Right lobe of liver (tissue), 6 donors: ENCODE data around the gene CUTC. TPM values are rescaled to one million over a fixed set of nuclear protein-coding genes. Genes with fewer than 3 reads are reported as not detected.

Experiments used
- ATAC-seq, 4 donors: fragments of 200-7000 bp; cut with Tn5 transposase; one replicate each; pipeline ENCODE4 v1.9.1; 2020; ENCODE audit warnings: mild to moderate bottlenecking in 4 of 4, moderate library complexity in 4 of 4
- DNase-seq, 3 donors: peaks; one replicate each; pipeline ENCODE4 v3.0.0-alpha.2; 2020
- H3K27ac ChIP-seq, 3 donors: fragments of 200-600 bp; one replicate each; pipeline ENCODE4 v1.8.0; 2022
- H3K27me3 ChIP-seq, 2 donors: fragments of 200-600 bp; one replicate each; pipeline ENCODE4 v1.8.0; 2022
- H3K36me3 ChIP-seq, 4 donors: fragments of 200-600 bp; sonication (generic) in 1 of 4; one replicate each; pipeline versions ENCODE4 v1.5.1 to v1.8.0; 2017 to 2022; ENCODE audit warnings: control low read depth in 1 of 4
- H3K4me1 ChIP-seq, 4 donors: fragments of 200-600 bp; sonication (generic) in 1 of 4; one replicate each; pipeline versions ENCODE4 v1.5.1 to v1.8.0; 2017 to 2022; ENCODE audit warnings: control low read depth in 1 of 4
- H3K4me3 ChIP-seq, 3 donors: fragments of 200-600 bp; one replicate each; pipeline ENCODE4 v1.8.0; 2022
- H3K9me3 ChIP-seq, 4 donors: fragments of 200-600 bp; sonication (generic) in 1 of 4; one replicate each; pipeline versions ENCODE4 v1.5.1 to v1.8.0; 2017 to 2022; ENCODE audit warnings: control low read depth in 1 of 4
- CTCF ChIP-seq, 4 donors: fragments of 200-600 bp in 3 of 4; fragments of 450-650 bp in 1 of 4; IDR thresholded peaks; one replicate each; pipeline versions ENCODE4 v1.5.1 to v1.8.0; 2016 to 2022; ENCODE audit warnings: antibody characterized with exemption in 4 of 4, mild to moderate bottlenecking in 2 of 4
- POLR2A ChIP-seq: fragments of 450-650 bp; IDR thresholded peaks from one replicate; pipeline ENCODE4 v1.6.1; 2017; ENCODE audit warnings: antibody characterized with exemption, mild to moderate bottlenecking
- WGBS: methylation state at CpG from one replicate; pipeline ENCODE4 v1.1.6; 2018; ENCODE audit warnings: low coverage, low lambda C conversion rate; ENCODE audit not compliant: insufficient coverage; ENCODE audit errors: missing lambda C conversion rate; 5-methylcytosine and 5-hydroxymethylcytosine counted together
- intact Hi-C, 2 donors: fragments of 100-400 bp; cut with DNase I; formaldehyde crosslinking; loops; one replicate each; pipeline versions ENCODE4 v1.11.2 to v1.14.1; 2022
- total RNA-seq, 6 experiments: library from RNA; depleted of rRNA in 2 of 6; stranded (reverse); fragments of >200 nt in 2 of 6; fragmentation: NEBNext Ultra II Directional in 3 of 6; extraction: Animal tissue kit (Norgen Biotek cat#: 25700) in 3 of 6; gene quantifications; one replicate each; pipeline versions ENCODE4 v1.1.0 to v1.2.4, GENCODE V29; 2016 to 2023
- donor health status: DM: no; HTN: yes; CAD: no.
- donor health status: DM: no; HTN: no; CAD: no.
- donor health status: DM: no; HTN: no; CAD: no.
- donor health status: DM: no; HTN: yes; CAD: no.
- donor health status: DM: no; HTN: yes; CAD: no.

The CUTC gene
- total RNA-seq, 6 experiments from 2014 or later, result 10.2 to 22.8 (median 15.8) TPM

- H3K36me3 ChIP-seq, result no peaks in the 10 kb centered on the region
- no peak for DNase-seq
- no peaks in the 10 kb centered on the region for H3K27me3 ChIP-seq
- no peaks in the 10 kb centered on the region for H3K9me3 ChIP-seq
- 62% methylated on average over 7 of the region's 8 CpGs for WGBS
- no peak for ATAC-seq
- intact Hi-C loops, result no loop called here
- TF ChIP-seq POLR2A (no peak), CTCF (IDR thresholded peaks at IDR 0.05) (no peak)
- H3K4me3 ChIP-seq, result no peak overlapping the region
- H3K27ac ChIP-seq, result no peak overlapping the region
- peaks cover 0 to 16% (median 7%) of the 10 kb centered on the region in 4 donors for H3K4me1 ChIP-seq
Measured at GRCh38 chr10:99766302-99766681, 34.3 kb downstream of the CUTC start.

GRCh38 chr10:99767901-99768300 is 35.9 kb downstream of the CUTC start:
- intact Hi-C loops, result no loop called here
- TF ChIP-seq POLR2A (no peak), CTCF (IDR thresholded peaks at IDR 0.05) (no peak)
- ATAC-seq, result no peak
- H3K36me3 ChIP-seq, result no peaks in the 10 kb centered on the region
- no peaks in the 10 kb centered on the region for H3K9me3 ChIP-seq
- DNase-seq, result no peak
- H3K4me1 ChIP-seq, result peaks cover 0 to 17% (median 7%) of the 10 kb centered on the region in 4 donors
- no peak overlapping the region for H3K4me3 ChIP-seq
- H3K27ac ChIP-seq, result no peak overlapping the region
- H3K27me3 ChIP-seq, result no peaks in the 10 kb centered on the region
- 57% methylated on average over 5 of the region's 5 CpGs for WGBS

- Histone ChIP-seq H3K36me3 (no peaks in the 10 kb centered on the region), H3K4me1 (peaks cover 0 to 17% (median 7%) of the 10 kb centered on the region in 4 donors), H3K27ac (no peak overlapping the region), H3K27me3 (no peaks in the 10 kb centered on the region), H3K9me3 (no peaks in the 10 kb centered on the region), H3K4me3 (no peak overlapping the region)
- TF ChIP-seq POLR2A, result no peak
- TF ChIP-seq CTCF (IDR thresholded peaks at IDR 0.05), result no peak
- intact Hi-C loops, result no loop called here
- 95% methylated on average over 2 of the region's 2 CpGs for WGBS
- no peak for DNase-seq
- ATAC-seq, result no peak
Measured at GRCh38 chr10:99768556-99768955, 36.5 kb downstream of the CUTC start.

- Histone ChIP-seq H3K27ac (peak overlapping the region in 1 of 3 donors; percentile 57), H3K27me3 (no peaks in the 10 kb centered on the region), H3K4me1 (peaks cover 0 to 17% (median 7%) of the 10 kb centered on the region in 4 donors), H3K4me3 (no peak overlapping the region), H3K9me3 (no peaks in the 10 kb centered on the region), H3K36me3 (no peaks in the 10 kb centered on the region)
- WGBS, result 73% methylated on average over 5 of the region's 5 CpGs
- DNase-seq (no peak), ATAC-seq (no peak)
- TF ChIP-seq CTCF (IDR thresholded peaks at IDR 0.05), result no peak
- no peak for TF ChIP-seq POLR2A
- intact Hi-C loops, result no loop called here
Measured at GRCh38 chr10:99769706-99770105, 37.7 kb downstream of the CUTC start.
